Cardiac fibroblast (primary cell): ENCODE data around the gene SDE2.
"Not testable (repeated sequence)": the region's sequence is repeated elsewhere in the genome, so short reads cannot be mapped to it uniquely, and the experiment has no call there.

Experiments
- DNase-seq, 2 donors: peaks; one replicate each; pipeline versions ENCODE4 v3.0.0 to v3.0.0-alpha.2; 2010; ENCODE audit warnings: low read depth in 2 of 2
- H3K4me3 ChIP-seq, 2 donors: replicated peaks in 1 of 2; 1 replicate in 1 of 2; 2 replicates in 1 of 2; pipeline ENCODE4 v1.5.1; 2011; ENCODE audit warnings: low read depth in 2 of 2, low read length in 2 of 2, mild to moderate bottlenecking in 2 of 2, moderate library complexity in 1 of 2
- TF ChIP-seq, protein P1 (sequence below): IDR thresholded peaks from one replicate; pipeline ENCODE4 v1.5.1; 2011; ENCODE audit warnings: low read depth, mild to moderate bottlenecking, low read length, inconsistent platforms

SDE2 gene

DNA sequence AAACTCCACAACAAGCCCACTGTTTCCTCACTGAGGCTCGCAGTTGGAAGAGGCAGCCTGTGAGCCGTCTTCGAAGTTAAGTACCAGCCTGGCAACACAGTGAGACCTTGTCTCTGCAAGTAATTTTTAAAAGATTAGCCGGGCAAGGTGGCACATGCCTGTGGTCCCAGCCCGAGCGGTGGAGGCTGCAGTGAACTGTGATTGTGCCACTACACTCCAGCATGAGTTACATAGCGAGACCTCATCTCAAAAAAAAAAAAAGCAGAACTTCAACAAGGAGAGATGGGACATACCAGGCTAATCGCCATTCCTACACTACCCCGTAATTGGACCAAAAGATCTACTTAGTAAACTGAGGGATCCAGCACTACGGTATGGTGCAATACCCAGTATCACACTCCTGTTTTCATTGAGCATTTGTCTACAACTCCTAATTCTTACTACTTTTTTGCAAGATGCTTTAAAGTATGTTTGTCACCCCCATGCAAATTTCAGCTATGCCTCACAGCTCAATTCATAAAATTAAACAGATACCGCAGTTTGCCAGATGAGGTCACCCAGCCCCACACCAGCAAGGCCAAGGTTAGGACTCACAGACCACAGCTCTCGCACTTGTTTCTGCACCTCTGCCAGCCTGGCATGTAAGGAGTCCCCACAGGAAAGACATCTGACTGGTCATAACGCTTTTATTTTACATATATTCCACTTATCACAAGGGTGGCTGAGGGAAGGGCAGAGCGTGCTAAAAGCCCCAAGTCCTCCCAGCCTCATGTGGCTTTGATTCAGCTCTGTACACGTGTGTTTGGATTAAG is 21.0 kb downstream of the SDE2 start:
- TF ChIP-seq, protein P1, sequence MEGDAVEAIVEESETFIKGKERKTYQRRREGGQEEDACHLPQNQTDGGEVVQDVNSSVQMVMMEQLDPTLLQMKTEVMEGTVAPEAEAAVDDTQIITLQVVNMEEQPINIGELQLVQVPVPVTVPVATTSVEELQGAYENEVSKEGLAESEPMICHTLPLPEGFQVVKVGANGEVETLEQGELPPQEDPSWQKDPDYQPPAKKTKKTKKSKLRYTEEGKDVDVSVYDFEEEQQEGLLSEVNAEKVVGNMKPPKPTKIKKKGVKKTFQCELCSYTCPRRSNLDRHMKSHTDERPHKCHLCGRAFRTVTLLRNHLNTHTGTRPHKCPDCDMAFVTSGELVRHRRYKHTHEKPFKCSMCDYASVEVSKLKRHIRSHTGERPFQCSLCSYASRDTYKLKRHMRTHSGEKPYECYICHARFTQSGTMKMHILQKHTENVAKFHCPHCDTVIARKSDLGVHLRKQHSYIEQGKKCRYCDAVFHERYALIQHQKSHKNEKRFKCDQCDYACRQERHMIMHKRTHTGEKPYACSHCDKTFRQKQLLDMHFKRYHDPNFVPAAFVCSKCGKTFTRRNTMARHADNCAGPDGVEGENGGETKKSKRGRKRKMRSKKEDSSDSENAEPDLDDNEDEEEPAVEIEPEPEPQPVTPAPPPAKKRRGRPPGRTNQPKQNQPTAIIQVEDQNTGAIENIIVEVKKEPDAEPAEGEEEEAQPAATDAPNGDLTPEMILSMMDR = no peak
- no peak for DNase-seq
- no peak overlapping the region for H3K4me3 ChIP-seq

DNA sequence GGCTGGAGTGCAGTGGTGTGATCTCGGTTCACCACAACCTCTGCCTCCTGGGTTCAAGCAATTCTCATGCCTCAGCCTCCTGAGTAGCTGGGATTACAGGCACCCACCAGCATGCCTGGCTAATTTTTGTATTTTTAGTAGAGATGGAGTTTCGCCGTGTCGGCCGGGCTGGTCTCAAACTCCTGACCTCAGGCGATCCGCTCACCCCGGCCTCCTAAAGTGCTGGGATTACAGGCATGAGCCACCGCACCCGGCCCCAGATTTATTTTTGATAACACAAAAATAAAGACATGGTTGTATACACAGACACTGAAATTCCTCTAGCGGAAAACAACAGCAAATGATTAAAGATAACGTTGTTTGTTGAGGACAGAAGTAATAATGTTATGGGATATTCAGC is 24.0 kb downstream of the SDE2 start:
- DNase-seq, H3K4me3 ChIP-seq: not testable (repeated sequence)

DNA sequence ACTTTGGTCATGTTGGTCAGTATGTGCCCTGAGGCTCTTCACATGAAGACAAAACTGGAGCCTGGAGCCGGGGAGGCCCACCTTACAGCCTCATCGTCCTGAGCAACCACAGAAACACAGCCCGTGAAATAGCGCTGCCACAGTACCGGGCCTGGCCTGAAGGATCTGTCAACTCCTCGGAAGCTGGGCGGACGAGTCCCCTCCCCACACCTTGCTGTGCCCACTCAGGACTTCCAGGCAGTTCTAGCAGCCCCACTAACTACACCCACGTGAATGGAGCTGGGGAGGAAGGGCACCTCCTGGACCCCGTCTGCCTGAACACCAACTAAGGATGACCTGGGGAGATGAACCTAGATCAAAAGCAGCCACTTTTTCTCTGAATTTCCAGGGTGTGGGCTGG is 24.7 kb downstream of the SDE2 start:
- TF ChIP-seq, protein P1 = no peak
- no peak for DNase-seq
- H3K4me3 ChIP-seq = no peak overlapping the region

DNA sequence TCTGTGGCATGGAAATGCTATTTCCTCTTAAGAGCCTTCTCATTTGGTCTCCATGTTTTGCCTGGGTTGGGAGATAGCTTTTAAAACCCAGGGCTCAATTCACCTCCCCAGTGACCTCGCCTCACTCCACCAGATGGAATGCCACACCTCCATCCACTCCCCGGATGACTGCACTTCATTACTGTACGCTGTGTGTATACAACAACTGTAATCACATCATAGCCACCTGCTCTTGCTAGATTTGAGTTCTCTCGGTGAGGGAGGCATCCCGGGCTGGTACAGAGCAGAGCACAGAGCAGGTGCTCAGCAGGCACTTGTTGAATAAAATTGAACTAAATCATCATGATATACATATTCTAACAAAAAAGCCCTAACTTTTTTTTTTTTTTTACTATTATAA is 26.0 kb downstream of the SDE2 start:
- TF ChIP-seq, protein P1 = no peak
- no peak overlapping the region for H3K4me3 ChIP-seq
- DNase-seq = no peak

DNA sequence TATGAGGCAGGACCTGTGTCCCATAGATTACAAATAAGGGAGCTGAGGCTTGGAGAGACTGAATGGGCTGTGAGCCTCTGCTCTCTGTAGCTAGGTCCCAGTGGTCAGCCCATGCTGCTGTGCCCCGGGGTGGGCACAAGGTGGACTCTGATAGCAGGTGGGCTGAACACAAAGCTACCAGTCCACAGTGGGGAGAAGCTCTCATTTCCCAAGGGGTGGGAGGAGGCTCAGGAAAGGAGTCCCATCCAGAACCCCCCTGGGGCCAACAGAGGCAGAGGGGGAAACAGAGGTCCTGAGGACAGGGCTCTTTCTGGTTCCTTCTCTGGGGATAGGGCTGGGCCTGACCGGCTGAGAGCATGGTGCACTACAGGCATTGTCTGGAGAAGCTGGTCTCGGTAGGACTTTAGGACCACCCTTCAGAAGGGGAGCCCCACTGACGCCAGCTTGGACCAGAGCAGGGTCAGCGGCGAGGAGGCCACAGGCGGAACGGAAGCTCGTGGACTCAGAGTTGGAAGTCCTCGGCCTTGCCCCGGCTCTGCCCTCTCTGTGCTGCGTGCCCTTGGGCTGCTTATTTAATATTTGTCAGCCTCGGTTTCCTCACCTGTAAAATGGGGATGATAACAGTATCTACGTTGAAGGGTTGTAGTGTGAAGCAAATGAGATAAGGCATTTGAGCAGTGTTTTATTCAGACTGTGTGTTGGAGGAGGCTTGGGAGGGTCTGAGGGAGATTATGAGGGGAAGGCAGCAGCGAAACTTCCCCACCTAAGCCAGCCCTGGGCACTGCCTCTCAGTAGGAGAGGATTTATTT is 26.6 kb downstream of the SDE2 start:
- no peak for DNase-seq
- H3K4me3 ChIP-seq = no peak overlapping the region
- TF ChIP-seq, protein P1 = no peak

DNA sequence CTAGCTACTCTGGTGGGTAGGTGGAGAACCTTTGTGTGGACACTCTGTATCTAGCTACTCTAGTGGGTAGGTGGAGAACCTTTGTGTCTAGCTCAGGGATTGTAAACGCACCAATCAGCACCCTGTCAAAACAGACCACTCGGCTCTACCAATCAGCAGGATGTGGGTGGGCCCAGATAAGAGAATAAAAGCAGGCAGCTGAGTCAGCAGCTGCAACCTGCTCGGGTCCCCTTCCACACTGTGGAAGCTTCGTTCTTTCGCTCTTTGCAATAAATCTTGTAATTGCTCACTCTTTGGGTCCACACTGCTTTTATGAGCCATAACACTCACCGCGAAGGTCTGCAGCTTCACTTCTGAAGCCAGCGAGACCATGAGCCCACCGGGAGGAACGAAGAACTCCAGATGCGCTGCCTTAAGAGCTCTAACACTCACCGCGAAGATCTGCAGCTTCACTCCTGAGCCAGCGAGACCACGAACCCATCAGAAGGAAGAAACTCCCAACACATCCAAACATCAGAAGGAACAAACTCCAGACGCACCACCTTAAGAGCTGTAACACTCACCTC is 28.5 kb downstream of the SDE2 start:
- H3K4me3 ChIP-seq, DNase-seq: not testable (repeated sequence)

DNA sequence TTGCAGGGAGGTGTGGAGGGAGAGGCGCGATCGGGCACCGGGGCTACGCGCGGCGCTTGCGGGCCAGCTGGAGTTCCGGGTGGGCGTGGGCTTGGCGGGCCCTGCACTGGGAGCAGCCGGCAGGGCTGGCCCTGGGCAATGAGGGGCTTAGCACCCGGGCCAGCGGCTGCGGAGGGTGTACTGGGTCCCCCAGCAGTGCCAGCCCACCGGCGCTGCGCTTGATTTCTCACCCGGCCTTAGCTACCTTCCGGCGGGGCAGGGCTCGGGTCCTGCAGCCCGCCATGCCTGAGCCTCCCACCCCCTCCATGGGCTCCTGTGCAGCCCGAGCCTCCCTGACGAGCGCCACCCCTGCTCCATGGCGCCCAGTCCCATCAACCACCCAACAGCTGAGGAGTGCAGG is 29.4 kb downstream of the SDE2 start:
- H3K4me3 ChIP-seq, DNase-seq: not testable (repeated sequence)

DNA sequence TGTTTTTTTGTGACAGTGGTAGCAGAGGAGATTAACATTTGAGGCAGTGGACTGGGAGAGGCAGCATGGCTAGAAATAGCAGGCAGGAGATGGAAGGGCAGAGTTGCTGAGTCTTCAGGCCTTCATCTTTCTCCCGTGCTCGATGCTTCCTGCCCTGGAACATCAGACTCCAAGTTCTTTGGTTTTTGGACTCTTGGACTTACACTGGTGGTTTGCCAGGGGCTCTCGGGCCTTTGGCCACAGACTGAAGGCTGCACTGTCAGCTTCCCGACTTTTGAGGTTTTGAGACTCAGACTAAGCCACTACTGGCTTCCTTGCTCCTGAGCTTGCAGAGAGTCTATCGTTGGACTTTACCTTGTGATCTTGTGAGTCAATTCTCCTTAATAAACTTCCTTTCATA is 33.9 kb downstream of the SDE2 start:
- TF ChIP-seq, protein P1 = no peak
- no peak for DNase-seq
- no peak overlapping the region for H3K4me3 ChIP-seq
